Stimulated activated CD4-positive, alpha-beta T cell treated with anti-CD3 and anti-CD28 coated beads, Interleukin-2, amount 100 ng/mL, for 24 hours (primary cell): ENCODE measurements around the gene ZNF497.

Source experiments
- DNase-seq, 2 donors: peaks; one replicate each; pipeline ENCODE4 v3.0.0-alpha.2; 2020

ZNF497 gene

DNA sequence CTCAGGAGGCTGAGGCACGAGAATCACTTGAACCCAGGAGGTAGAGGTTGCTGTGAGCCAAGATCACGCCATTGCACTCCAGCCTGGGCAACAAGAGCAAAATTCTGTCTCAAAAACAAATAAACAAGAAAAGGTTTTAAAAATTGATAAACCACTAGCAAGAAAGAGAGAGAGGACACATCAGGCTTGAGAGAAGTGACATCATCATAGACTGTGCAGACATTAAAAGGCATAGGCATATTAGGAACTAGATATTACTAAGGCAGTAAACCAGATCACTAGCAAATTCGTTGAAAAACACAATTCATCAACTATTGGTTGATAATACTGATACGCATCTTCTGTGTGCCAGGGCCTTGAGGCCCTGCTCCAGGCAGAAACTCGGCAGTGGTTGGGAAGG, 17.0 kb downstream of the ZNF497 start:
- DNase-seq, result no peak

DNA sequence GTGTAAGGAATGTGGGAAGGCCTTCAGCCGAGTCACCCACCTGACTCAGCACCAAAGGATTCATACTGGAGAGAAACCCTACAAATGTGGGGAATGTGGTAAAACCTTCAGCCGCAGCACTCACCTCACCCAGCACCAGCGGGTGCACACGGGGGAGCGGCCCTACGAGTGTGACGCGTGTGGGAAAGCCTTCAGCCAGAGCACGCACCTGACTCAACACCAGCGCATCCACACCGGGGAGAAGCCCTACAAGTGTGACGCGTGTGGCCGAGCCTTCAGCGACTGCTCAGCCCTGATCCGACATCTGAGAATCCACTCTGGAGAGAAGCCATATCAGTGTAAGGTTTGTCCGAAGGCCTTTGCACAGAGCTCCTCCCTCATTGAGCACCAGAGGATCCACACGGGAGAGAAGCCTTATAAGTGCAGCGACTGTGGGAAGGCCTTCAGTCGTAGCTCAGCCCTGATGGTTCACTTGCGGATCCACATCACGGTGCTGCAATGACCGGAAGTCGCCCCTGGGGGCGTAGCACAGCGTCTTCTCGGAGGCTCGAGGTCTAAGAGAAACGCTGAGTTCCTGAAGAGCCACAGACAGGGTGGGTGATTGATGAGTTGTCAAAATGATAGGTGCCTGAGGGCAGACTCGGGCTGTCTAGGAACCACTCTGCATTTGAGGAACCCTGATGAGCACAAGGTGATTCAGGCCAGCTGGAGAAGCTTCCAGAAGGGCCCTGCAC, 23.6 kb downstream of the ZNF497 start:
- no peak for DNase-seq

DNA sequence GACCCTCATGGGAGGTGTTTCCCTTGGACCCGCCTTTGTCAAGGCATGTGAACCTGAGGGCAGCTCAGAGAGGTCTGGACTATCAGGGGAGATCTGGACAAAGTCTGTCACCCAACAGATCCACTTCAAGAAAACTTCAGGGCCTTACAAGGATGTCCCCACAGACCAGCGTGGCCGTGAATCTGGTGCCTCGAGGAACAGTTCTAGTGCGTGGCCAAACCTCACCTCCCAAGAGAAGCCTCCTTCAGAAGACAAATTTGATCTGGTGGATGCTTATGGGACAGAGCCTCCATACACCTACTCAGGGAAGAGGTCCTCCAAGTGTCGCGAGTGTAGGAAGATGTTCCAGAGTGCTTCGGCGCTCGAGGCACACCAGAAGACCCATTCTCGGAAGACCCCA, 24.2 kb downstream of the ZNF497 start:
- DNase-seq, result no peak

DNA sequence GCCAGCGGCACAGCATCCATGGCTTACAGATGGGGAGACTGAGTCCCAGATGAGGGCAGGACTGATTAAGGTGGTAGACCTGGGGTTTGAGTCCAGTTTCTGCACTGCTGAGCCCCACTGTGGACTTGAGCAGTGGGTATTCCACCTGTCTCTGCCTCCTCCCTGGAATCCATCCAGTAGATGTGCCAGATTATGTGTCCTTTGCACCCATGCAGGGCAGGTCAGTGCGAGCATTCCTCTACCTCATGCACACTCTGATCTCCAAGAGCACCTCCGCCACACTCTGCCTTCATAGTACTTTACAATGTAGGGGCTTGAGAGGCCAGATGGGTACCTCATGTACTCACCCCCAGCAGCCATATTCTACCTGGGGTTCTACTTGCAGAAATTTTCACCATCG, 25.7 kb downstream of the ZNF497 start:
- DNase-seq, result no peak

GRCh38 chr19:58336216-58336615, 26.3 kb downstream of the ZNF497 start:
- no peak for DNase-seq

DNA sequence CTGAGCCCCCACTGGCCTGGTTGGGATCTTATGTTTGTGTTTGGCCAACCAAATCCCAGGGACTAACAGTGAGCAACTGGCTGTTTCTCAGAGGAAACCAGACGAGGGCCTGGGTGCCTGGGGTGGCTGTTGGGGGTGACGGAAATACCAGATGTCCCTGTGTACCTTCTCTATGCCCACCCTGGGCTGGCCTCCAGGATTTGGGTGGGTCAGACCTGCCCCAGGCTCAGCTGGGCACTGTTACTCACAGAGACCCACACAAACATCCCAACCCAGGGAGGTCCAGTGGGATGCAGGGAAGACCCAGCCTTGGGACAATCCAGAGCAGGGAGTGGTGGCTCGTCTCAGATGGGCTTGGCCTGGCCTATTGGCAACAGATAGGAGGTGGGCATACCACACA, 26.9 kb downstream of the ZNF497 start:
- no peak for DNase-seq

GRCh38 chr19:58334691-58335249, 27.8 kb downstream of the ZNF497 start:
- DNase-seq, result no peak

DNA sequence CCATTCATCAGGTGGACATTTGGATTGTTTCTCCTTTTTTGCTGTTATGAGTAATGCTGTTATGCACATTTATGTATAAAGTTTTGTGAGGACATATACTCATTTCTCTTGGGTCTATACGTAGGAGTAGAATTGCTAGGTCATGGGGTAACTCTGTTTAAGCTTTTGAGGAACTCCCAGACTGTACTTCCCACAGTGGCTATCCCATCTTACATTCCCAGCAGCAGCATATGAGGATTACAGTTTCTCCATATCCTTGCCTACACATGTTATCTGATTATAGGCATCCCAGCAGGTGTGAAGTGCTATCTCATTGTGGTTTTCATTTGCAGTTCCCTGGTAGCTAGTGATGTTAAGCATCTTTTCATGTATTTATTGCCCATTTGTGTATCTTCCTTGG, 29.9 kb downstream of the ZNF497 start:
- no peak for DNase-seq

DNA sequence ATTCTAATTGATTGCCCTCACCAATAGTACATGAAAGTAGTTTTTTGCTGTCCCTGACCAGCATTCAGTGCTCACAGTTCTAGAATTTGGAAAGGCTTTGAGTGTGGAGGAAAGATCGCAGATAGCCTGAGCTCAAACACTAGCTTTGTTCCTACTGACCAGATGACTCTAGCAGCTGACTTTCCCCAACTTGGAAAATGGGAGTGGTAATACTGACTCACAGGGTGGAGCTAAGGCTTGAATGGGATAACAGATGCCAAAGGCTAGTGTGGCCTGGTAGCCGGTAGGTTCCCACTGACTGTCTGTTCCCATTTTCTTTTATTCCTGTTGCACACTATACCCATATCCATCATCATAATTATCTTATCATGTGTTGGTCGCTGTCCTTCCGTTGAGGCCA, 32.1 kb downstream of the ZNF497 start:
- no peak for DNase-seq

DNA sequence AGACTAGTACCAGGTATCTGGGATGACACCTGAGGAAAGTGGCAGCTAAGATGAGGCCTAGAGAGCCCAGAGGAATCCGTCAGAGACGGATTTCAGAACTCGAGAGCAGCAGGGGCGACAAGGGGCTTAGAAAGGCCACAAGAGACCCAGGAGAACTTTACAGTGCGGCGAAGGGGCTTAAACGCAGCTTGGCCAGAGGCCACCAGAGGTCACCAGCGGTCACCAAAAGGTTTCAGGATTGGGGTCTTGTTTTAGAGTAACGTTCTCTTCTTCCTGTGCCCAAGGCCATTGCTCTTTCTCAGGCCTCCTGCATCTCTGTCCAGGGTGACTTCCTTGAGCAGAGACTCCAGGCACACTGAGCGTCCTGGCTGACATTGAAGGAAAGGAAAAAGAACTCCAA, 33.6 kb downstream of the ZNF497 start:
- DNase-seq, result no peak

- DNase-seq, result peak; percentile 91 to 94
Measured at GRCh38 chr19:58326914-58327726, 35.4 kb downstream of the ZNF497 start, which contains the start of gene ZSCAN22. Gene ZSCAN22, plus strand, starts transcription at chr19:58326994. Its CDS starts 7,809 bp downstream, at chr19:58334803.

DNA sequence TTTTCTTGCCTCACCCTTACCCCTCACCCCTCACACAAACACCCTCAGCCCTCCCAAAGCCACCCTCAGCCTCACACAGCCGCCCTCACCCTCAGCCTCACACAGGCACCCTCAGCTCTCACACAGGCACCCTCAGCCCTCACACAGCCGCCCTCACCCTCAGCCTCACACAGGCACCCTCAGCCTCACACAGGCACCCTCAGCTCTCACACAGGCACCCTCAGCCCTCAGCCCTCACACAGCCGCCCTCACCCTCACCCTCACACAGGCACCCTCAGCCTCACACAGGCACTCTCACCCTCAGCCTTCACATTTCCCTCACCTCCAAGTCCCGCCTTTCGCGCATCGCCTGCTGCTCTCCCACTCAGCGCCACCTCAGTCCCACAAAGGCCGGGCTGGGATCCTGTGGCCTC, 36.0 kb downstream of the ZNF497 start:
- DNase-seq, result no peak

DNA sequence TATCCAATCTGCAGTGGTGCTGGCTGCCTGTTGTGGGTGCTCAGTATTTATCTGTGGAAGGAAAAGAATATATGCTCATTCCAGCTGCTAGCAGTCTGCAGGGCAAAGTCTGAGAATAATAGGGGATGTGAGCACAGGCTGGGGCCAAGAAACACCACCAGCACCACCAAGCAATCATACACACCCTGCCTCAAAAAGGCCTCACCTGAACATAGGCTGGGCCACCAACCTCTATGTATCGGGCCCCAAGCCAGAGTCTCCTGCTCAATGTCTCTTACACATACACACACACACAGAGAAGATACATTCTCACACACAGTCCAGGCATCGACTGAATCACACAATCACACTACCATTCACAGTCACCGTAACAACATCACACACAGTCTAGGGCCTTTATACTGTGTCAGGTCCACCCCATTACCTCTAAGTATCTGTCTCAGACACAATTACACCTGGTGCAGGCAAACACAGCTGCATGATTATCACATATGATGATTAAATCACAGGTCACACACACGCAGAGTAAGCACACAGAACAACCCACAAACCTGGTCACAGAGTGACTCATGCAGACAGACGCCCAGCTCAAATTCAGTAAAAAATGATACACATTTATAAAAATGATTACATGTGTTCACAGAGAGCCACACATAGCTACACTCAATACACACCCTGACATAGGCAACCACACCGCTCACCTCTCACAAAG, 37.1 kb downstream of the ZNF497 start:
- no peak for DNase-seq

GRCh38 chr19:58319241-58319640, 43.3 kb downstream of the ZNF497 start:
- no peak for DNase-seq

- no peak for DNase-seq
Measured at GRCh38 chr19:58318297-58318696, 44.3 kb downstream of the ZNF497 start.

DNA sequence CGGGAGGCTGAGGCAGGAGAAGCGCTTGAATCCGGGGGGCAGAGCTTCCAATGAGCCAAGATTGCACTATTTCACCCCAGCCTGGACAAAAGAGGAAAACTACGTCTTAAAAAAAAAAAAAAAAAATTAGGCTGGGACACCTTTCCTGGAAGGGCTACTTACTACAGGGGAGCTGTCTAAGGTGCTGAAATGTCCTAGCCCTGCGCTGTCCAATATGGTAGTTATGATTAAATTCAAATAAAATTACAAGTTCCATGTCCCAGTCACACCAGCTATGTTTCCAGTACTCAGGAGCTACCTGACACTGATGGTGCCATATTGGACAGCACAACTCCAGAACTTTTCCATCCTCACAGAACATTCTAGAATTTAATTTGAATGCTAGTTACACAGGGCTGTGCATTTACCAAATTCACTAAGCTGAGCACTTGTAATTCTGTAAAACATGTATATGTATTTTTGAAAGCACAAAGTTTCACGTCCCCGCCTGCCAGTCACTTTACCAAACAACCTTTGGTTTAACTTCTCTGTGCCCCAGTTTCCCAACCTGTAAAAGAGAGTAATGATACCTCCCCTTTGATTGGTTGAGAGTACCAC, 45.0 kb downstream of the ZNF497 start:
- no peak for DNase-seq

DNA sequence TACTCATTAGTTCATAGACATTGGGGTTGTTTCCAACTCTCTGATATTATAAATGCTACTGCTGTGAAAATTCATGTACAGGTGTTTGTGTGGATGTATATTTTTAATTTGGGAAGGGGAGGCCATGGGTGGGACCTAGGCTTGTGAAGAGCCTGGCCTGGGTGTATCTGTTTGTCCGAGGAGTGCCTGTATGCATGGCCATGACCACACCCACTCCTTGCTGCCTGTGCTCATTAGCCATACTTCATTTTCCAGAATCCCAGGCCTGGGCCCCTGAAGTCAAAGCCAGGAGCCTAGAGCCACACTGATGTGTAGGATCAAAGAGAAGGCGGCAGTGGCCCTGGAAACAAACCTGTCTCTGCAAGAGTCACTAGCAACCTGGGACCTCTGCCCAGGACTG, 47.0 kb downstream of the ZNF497 start:
- no peak for DNase-seq

DNA sequence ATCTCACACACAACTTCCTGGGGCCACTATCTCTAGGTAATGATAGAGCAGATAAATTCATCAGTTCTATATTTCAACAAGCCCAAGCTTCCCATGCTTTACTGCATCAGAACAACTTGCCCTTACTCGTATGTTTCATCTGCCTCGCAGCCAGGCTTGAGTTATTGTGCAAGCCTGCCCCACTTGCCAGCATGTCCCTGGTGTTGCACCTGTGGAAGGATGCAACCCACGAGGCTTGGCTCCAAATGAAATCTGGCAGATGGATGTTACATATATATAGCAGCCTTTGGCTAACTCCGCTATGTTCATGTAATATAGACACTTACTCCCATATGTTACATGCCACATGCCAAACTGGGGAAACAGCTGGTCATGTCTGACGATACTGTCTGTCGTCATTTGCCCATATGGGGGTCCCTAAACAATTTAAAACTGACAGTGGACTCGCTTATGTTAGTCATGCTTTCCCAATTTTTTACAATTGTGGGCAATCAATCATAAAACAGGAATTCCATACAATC, 51.1 kb downstream of the ZNF497 start:
- DNase-seq, result no peak

GRCh38 chr19:58310685-58311084, 51.9 kb downstream of the ZNF497 start:
- DNase-seq, result peak; percentile 24 to 30

DNA sequence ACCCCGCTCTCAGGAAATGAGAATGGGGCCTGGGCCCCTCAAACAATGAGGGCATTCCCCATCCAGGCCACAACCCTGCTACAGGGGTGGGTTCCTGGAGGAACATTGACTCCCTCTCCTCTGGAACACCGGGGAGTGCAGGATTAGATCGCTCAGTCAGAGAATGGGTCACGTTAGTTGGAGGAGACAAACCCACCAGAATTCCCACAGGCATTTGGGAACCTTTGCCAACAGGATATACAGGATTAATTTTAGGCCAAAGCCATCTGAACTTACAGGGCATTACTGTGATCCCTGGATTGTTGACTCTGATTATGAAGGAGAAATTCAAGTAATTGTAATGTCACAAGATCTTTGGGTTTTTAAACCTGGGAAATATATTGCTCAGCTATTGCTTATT, 54.8 kb downstream of the ZNF497 start:
- DNase-seq, result no peak

DNA sequence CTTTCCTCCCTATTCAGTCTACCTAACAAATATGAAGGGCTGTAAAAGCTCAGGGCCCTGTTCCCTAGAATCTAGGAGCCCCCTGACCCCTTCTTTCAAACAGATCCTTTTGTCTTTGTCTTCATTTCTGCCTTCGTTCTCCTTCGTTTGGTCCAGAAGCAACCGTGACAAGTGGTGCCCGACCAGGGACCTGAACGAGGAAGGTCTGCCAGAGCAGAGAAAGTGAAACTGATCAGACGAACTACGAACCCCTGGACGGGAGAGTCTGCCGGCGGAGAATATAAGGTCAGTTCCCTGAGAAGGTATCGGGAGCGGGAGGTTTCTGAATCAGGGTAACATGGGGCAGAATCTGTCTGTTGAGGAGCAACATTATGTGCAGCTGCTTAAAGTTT, 56.6 kb downstream of the ZNF497 start:
- no peak for DNase-seq

GRCh38 chr19:58305065-58305931, 57.3 kb downstream of the ZNF497 start, which contains the start of gene ERVK3-1:
Gene ERVK3-1, plus strand, starts transcription at chr19:58305377. Its CDS starts 6,792 bp downstream, at chr19:58312169.
- DNase-seq, result peak; percentile 93 to 94
